Measurements from ENCODE around the gene SREBF1. TPM values are rescaled to one million over a fixed set of nuclear protein-coding genes. Genes with fewer than 3 reads are reported as not detected.
A peak's percentile ranks its signal among the peaks of the same experiment; 100 is the strongest.

Gene SREBF1
- total RNA-seq, 4 donors from 2014 or later: 16.1 to 90.7 (median 56.1) TPM

- Histone ChIP-seq H3K27ac (peak overlapping the region in 3 of 4 donors; percentile 81 to 86 (median 85)), H3K9me3 (no peaks in the 10 kb centered on the region), H3K4me1 (peaks cover 2 to 92% (median 51%) of the 10 kb centered on the region in 3 donors), H3K4me3 (no peak overlapping the region), H3K27me3 (no peaks in the 10 kb centered on the region), H3K36me3 (no peaks in the 10 kb centered on the region)
- peak; percentile 9 for TF ChIP-seq POLR2AphosphoS5 (IDR thresholded peaks at IDR 0.05)
- no peak for TF ChIP-seq POLR2A (IDR thresholded peaks at IDR 0.05)
- WGBS, 2 donors (ENCODE audit: low coverage in 1 of 2): 15% methylated on average over 3 of the region's 8 CpGs; no CpG with 5 or more reads in 1 of the 2 donors
- peak; percentile 8 for ATAC-seq
Observed at GRCh38 chr17:17778308-17779014, 58.3 kb downstream of the SREBF1 start.

- 0% methylated on average over 1 of the region's 3 CpGs; no CpG with 5 or more reads in 1 of the 2 donors for WGBS, 2 donors (ENCODE audit: low coverage in 1 of 2)
Observed at GRCh38 chr17:17776889-17777288, 59.9 kb downstream of the SREBF1 start.

GRCh38 chr17:17774009-17774881, 62.5 kb downstream of the SREBF1 start:
- peak overlapping the region in 1 of 2 donors; percentile 19 for H3K4me3 ChIP-seq
- peak; percentile 82 for ATAC-seq

More at GRCh38 chr17:17776889-17777288, 59.9 kb downstream of the SREBF1 start:
- TF ChIP-seq POLR2AphosphoS5 (IDR thresholded peaks at IDR 0.05): no peak
- no peak for TF ChIP-seq POLR2A (IDR thresholded peaks at IDR 0.05)
- no peak for TF ChIP-seq EP300 (IDR thresholded peaks at IDR 0.05)
- TF ChIP-seq CTCF (IDR thresholded peaks at IDR 0.05): no peak
- no peak overlapping the region for H3K27ac ChIP-seq
- no peak for ATAC-seq
- H3K9me3 ChIP-seq: no peaks in the 10 kb centered on the region
- peaks cover 2 to 87% (median 38%) of the 10 kb centered on the region in 3 donors for H3K4me1 ChIP-seq
- H3K27me3 ChIP-seq: no peaks in the 10 kb centered on the region
- H3K36me3 ChIP-seq: no peaks in the 10 kb centered on the region
- no peak overlapping the region for H3K4me3 ChIP-seq

GRCh38 chr17:17772231-17772630, 64.6 kb downstream of the SREBF1 start:
- peak overlapping the region in 1 of 4 donors; percentile 90 for H3K27ac ChIP-seq

More at GRCh38 chr17:17774009-17774881, 62.5 kb downstream of the SREBF1 start:
- H3K9me3 ChIP-seq: no peaks in the 10 kb centered on the region
- no peak for TF ChIP-seq POLR2A (IDR thresholded peaks at IDR 0.05)
- peak in 3 of 4 experiments; percentile 62 to 77 (median 68) for TF ChIP-seq CTCF (IDR thresholded peaks at IDR 0.05)
- no peak for TF ChIP-seq EP300 (IDR thresholded peaks at IDR 0.05)
- TF ChIP-seq POLR2AphosphoS5 (IDR thresholded peaks at IDR 0.05): peak; percentile 42
- H3K27me3 ChIP-seq: no peaks in the 10 kb centered on the region
- WGBS, 2 donors (ENCODE audit: low coverage in 1 of 2): 29 to 39% methylated on average over 1 to 3 of the region's 21 CpGs
- H3K36me3 ChIP-seq: no peaks in the 10 kb centered on the region
- peaks cover 0 to 87% (median 39%) of the 10 kb centered on the region in 3 donors for H3K4me1 ChIP-seq
- H3K27ac ChIP-seq: peak overlapping the region; percentile 72 to 90 (median 85)

More at GRCh38 chr17:17772231-17772630, 64.6 kb downstream of the SREBF1 start:
- Histone ChIP-seq H3K4me1 (peaks cover 3 to 87% (median 27%) of the 10 kb centered on the region in 3 donors), H3K4me3 (no peak overlapping the region), H3K9me3 (no peaks in the 10 kb centered on the region), H3K36me3 (no peaks in the 10 kb centered on the region), H3K27me3 (no peaks in the 10 kb centered on the region)
- no peak for ATAC-seq
- 63 to 76% methylated on average over 3 of the region's 3 CpGs for WGBS, 2 donors (ENCODE audit: low coverage in 1 of 2)
- no peak for TF ChIP-seq EP300 (IDR thresholded peaks at IDR 0.05)
- TF ChIP-seq CTCF (IDR thresholded peaks at IDR 0.05): no peak
- TF ChIP-seq POLR2AphosphoS5 (IDR thresholded peaks at IDR 0.05): no peak
